Keratinocyte (primary cell): ENCODE measurements around the gene JPT1. TPM values are rescaled to one million over a fixed set of nuclear protein-coding genes. Genes with fewer than 3 reads are reported as not detected.

ENCODE experiments used
- DNase-seq: peaks from one replicate; pipeline ENCODE4 v3.0.0-alpha.2; 2011; ENCODE audit warnings: low read depth, missing footprints, low spot score
- FAIRE-seq: peaks from 2 replicates; lab custom pipeline; 2011; peaks lifted over from hg19 to GRCh38; lab: Jason Lieb, UNC
- H2AFZ ChIP-seq: 2 replicates; pipeline ENCODE4 v1.6.0; 2012; ENCODE audit warnings: low read length, control low read depth, inconsistent platforms; ENCODE audit not compliant: control insufficient read depth
- H3K27ac ChIP-seq: 2 replicates; pipeline ENCODE4 v1.5.1; 2011; ENCODE audit warnings: low read length; ENCODE audit not compliant: control insufficient read depth, insufficient read depth
- H3K27me3 ChIP-seq: 3 replicates; pipeline ENCODE4 v1.6.0; 2011; ENCODE audit warnings: low read length; ENCODE audit not compliant: control insufficient read depth, insufficient read depth; ENCODE audit errors: extremely low read depth
- H3K36me3 ChIP-seq, 2 experiments: 2 replicates in 1 of 2; 3 replicates in 1 of 2; pipeline ENCODE4 v1.5.1; 2011; ENCODE audit warnings: low read length in 2 of 2, mild to moderate bottlenecking in 1 of 2; ENCODE audit not compliant: control insufficient read depth in 2 of 2, insufficient read depth in 2 of 2; ENCODE audit errors: extremely low read depth in 1 of 2
- H3K4me1 ChIP-seq: 3 replicates; pipeline ENCODE4 v1.5.1; 2011; ENCODE audit warnings: low read length; ENCODE audit not compliant: control insufficient read depth, insufficient read depth; ENCODE audit errors: extremely low read depth
- H3K4me2 ChIP-seq: 3 replicates; pipeline ENCODE4 v1.6.0; 2011; ENCODE audit warnings: low read depth, low read length; ENCODE audit not compliant: control insufficient read depth, insufficient read depth; ENCODE audit errors: extremely low read depth
- H3K4me3 ChIP-seq, 3 experiments: fragments of 200-600 bp in 1 of 3; sonication (generic) in 1 of 3; 2 replicates in 2 of 3; 3 replicates in 1 of 3; pipeline ENCODE4 v1.5.1; 2011 to 2016; ENCODE audit warnings: low read length in 3 of 3, mild to moderate bottlenecking in 3 of 3, control low read depth in 2 of 3, inconsistent platforms in 1 of 3, low read depth in 1 of 3, mixed read lengths in 1 of 3, mixed run types in 1 of 3, moderate library complexity in 1 of 3; ENCODE audit not compliant: control insufficient read depth in 2 of 3, insufficient read depth in 2 of 3; ENCODE audit errors: extremely low read depth in 1 of 3
- H3K79me2 ChIP-seq: 2 replicates; pipeline ENCODE4 v1.6.0; 2012; ENCODE audit warnings: low read length; ENCODE audit not compliant: control insufficient read depth, insufficient read depth
- H3K9ac ChIP-seq: 3 replicates; pipeline ENCODE4 v1.6.0; 2011; ENCODE audit warnings: low read length; ENCODE audit not compliant: control insufficient read depth, insufficient read depth; ENCODE audit errors: extremely low read depth
- H3K9me1 ChIP-seq: 3 replicates; pipeline ENCODE4 v1.6.0; 2011; ENCODE audit warnings: low read length; ENCODE audit not compliant: control insufficient read depth, insufficient read depth; ENCODE audit errors: extremely low read depth
- H3K9me3 ChIP-seq: 2 replicates; pipeline ENCODE4 v1.5.1; 2012; ENCODE audit warnings: low read depth, low read length; ENCODE audit not compliant: control insufficient read depth
- H4K20me1 ChIP-seq: 3 replicates; pipeline ENCODE4 v1.6.0; 2011; ENCODE audit warnings: low read length; ENCODE audit not compliant: control insufficient read depth, insufficient read depth; ENCODE audit errors: extremely low read depth
- CTCF ChIP-seq, 3 experiments: IDR thresholded peaks in 1 of 3; conservative IDR thresholded peaks in 1 of 3; optimal IDR thresholded peaks in 1 of 3; 2 replicates in 2 of 3; 3 replicates in 1 of 3; pipeline versions ENCODE3 to v1.5.1; 2011; ENCODE audit warnings: low read length in 3 of 3, mild to moderate bottlenecking in 3 of 3, moderate library complexity in 2 of 3, control low read depth in 1 of 3, inconsistent platforms in 1 of 3; ENCODE audit not compliant: insufficient read depth in 2 of 3; ENCODE audit errors: extremely low read depth in 1 of 3
- EZH2 ChIP-seq: IDR thresholded peaks from one replicate; pipeline ENCODE4 v1.6.1; 2012; ENCODE audit warnings: inconsistent platforms, mild to moderate bottlenecking, low read length, moderate library complexity
- dilution Hi-C: fragments of 300-500 bp; cut with MboI; formaldehyde crosslinking; loops from one replicate; pipeline ENCODE4 v1.7.0; 2020; ENCODE audit warnings: low sequenced_read_pairs; ENCODE audit not compliant: extremely low pct_ligation_motif_present
- polyA plus RNA-seq, 5 experiments: library from polyadenylated mRNA; depleted of rRNA in 3 of 5; stranded (reverse) in 3 of 5; stranded (forward) in 1 of 5; unstranded in 1 of 5; fragments of >200 nt; gene quantifications; 1 replicate in 1 of 5; 2 replicates in 3 of 5; 3 replicates in 1 of 5; pipeline versions ENCODE4 v1.2.1 to v1.2.3, GENCODE V29; 2011 to 2012; ENCODE audit warnings: missing spikeins in 2 of 5, low read depth in 1 of 5, low replicate concordance in 1 of 5
- small RNA-seq, 3 experiments: library from RNA; depleted of rRNA; stranded (forward); fragments of <200 nt; gene quantifications; one replicate each; pipeline ENCODE3, GENCODE V24; 2012; ENCODE audit warnings: low read depth in 3 of 3, low replicate concordance in 1 of 3; ENCODE audit not compliant: insufficient read length in 3 of 3

JPT1 gene
- polyA plus RNA-seq, 1 donor (not counting 4 experiments of a cell fraction or from before 2014, with no cell fraction given), result 142 TPM

- Histone ChIP-seq H3K27ac (peak overlapping the region; percentile 81), H3K9me3 (no peaks in the 10 kb centered on the region), H3K4me2 (peak overlapping the region; percentile 95), H3K27me3 (no peaks in the 10 kb centered on the region), H4K20me1 (no peaks in the 10 kb centered on the region), H3K36me3 (no peaks in the 10 kb centered on the region), H3K4me1 (peaks cover 38% of the 10 kb centered on the region), H3K9ac (peak overlapping the region; percentile 83), H2AFZ (peak overlapping the region; percentile 95), H3K79me2 (no peaks in the 10 kb centered on the region), H3K4me3 (peak overlapping the region; percentile 55 to 71 (median 59)), H3K9me1 (no peaks in the 10 kb centered on the region)
- dilution Hi-C loops, result no loop called here
- no peak for TF ChIP-seq EZH2
- no peak for TF ChIP-seq CTCF (optimal IDR thresholded peaks at IDR 0.05 in 1 of 3, IDR thresholded peaks at IDR 0.05 in 1 of 3, conservative IDR thresholded peaks at IDR 0.05 in 1 of 3; ENCODE audit: extremely low read depth in 1 of 3, insufficient read depth in 2 of 3, low read length in 3 of 3)
- DNase-seq (no peak), FAIRE-seq (no peak)
Measured at GRCh38 chr17:75087182-75087557, 67.1 kb downstream of the JPT1 start.

DNA sequence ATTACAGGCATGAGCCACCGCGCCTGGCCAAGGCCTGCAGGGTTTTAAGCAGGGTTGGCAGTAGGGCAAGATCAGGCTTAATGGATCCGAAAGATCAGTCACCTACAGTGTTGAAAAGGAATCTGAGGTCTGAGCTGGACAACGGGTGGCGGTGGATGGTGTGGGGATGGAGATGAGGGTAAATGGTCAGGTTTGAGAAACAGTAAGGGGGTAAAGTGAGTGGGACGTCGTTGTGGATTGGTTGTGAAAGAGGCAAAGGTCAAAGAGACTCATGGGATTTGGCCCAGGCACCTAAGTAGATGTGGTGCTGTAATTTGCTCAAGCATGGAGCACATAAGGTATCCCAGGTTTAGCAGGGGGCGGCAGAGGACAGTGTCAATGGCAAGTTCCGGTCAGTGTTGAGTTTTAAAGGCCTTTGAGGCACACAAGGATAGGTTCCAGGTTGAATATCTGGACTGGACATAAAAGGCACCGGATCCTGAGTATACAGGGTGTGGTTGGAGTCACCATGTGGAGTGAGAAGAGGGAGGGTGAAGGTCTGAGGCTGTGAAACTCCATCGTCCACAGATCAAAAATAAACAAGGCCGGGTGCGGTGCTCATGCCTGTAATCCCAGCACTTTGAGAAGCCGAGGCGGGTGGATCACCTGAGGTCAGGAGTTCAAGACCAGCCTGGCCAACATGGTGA, 67.7 kb downstream of the JPT1 start:
- H2AFZ ChIP-seq, result no peak overlapping the region
- H3K27ac ChIP-seq, result no peak overlapping the region
- no peak overlapping the region for H3K4me3 ChIP-seq
- H3K9me3 ChIP-seq, result no peaks in the 10 kb centered on the region
- no peaks in the 10 kb centered on the region for H3K36me3 ChIP-seq
- TF ChIP-seq EZH2 (no peak), CTCF (optimal IDR thresholded peaks at IDR 0.05 in 1 of 3, IDR thresholded peaks at IDR 0.05 in 1 of 3, conservative IDR thresholded peaks at IDR 0.05 in 1 of 3; ENCODE audit: extremely low read depth in 1 of 3, insufficient read depth in 2 of 3, low read length in 3 of 3) (no peak)
- no peak overlapping the region for H3K9ac ChIP-seq
- H3K27me3 ChIP-seq, result no peaks in the 10 kb centered on the region
- no peaks in the 10 kb centered on the region for H3K79me2 ChIP-seq
- H3K4me2 ChIP-seq, result no peak overlapping the region
- H3K9me1 ChIP-seq, result no peaks in the 10 kb centered on the region
- FAIRE-seq (no peak), DNase-seq (no peak)
- dilution Hi-C loops, result no loop called here
- H4K20me1 ChIP-seq, result no peaks in the 10 kb centered on the region
- H3K4me1 ChIP-seq, result peaks cover 34% of the 10 kb centered on the region

Small RNAs within 50 kb of the gene (small RNA-seq; reads per million reads assigned to genes)
- gene RF00019, result 0 reads per million in 3 experiments

Other genes with a start within 250 kb of the JPT1 start
- gene USH1G, start 231.3 kb downstream of the JPT1 start, polyA plus RNA-seq, result 0.03 to 1.3 TPM (median 0.34 TPM) in 3 replicates
- 0.08 TPM in 1 of 3 replicates, not detected in the others for gene OTOP2, start 230.2 kb downstream of the JPT1 start, polyA plus RNA-seq
- 0.03 to 0.05 TPM in 2 of 3 replicates, not detected in the other for gene OTOP3, start 218.6 kb downstream of the JPT1 start, polyA plus RNA-seq
- 0.19 to 1.0 TPM (median 0.33 TPM) in 3 replicates for gene HID1, start 181.8 kb downstream of the JPT1 start, polyA plus RNA-seq
- gene CDR2L, start 166.9 kb downstream of the JPT1 start, polyA plus RNA-seq, result 7.1 to 16.0 TPM (median 9.3 TPM) in 3 replicates
- gene MRPL58, start 141.8 kb downstream of the JPT1 start, polyA plus RNA-seq, result 43.3 to 61.1 TPM (median 53.6 TPM) in 3 replicates
- 240 to 406 TPM (median 276 TPM) in 3 replicates for gene ATP5PD, start 107.5 kb downstream of the JPT1 start, polyA plus RNA-seq
- gene KCTD2, start 107.3 kb downstream of the JPT1 start, polyA plus RNA-seq, result 20.7 to 22.8 TPM (median 21.2 TPM) in 3 replicates
- gene SLC16A5, start 66.6 kb downstream of the JPT1 start, polyA plus RNA-seq, result 3.5 to 5.4 TPM (median 4.0 TPM) in 3 replicates
- 3.2 to 6.0 TPM (median 4.2 TPM) in 3 replicates for gene ARMC7, start 44.5 kb downstream of the JPT1 start, polyA plus RNA-seq
- 29.9 to 38.1 TPM (median 38.0 TPM) in 3 replicates for gene NT5C, start 22.8 kb downstream of the JPT1 start, polyA plus RNA-seq
- gene SUMO2, start 28.4 kb upstream of the JPT1 start, polyA plus RNA-seq, result 107 to 393 TPM (median 230 TPM) in 3 replicates
- gene NUP85, start 51.2 kb upstream of the JPT1 start, polyA plus RNA-seq, result 64.2 to 66.9 TPM (median 64.4 TPM) in 3 replicates
- 22.3 to 25.2 TPM (median 22.7 TPM) in 3 replicates for gene GGA3, start 107.1 kb upstream of the JPT1 start, polyA plus RNA-seq
- gene MRPS7, start 107.4 kb upstream of the JPT1 start, polyA plus RNA-seq, result 62.8 to 79.0 TPM (median 71.5 TPM) in 3 replicates
- gene MIF4GD, start 116.7 kb upstream of the JPT1 start, polyA plus RNA-seq, result 15.9 to 18.1 TPM (median 18.0 TPM) in 3 replicates
- gene SLC25A19, start 134.9 kb upstream of the JPT1 start, polyA plus RNA-seq, result 7.0 to 8.7 TPM (median 8.3 TPM) in 3 replicates